ENCODE results near the gene FEV.

Gene FEV

DNA sequence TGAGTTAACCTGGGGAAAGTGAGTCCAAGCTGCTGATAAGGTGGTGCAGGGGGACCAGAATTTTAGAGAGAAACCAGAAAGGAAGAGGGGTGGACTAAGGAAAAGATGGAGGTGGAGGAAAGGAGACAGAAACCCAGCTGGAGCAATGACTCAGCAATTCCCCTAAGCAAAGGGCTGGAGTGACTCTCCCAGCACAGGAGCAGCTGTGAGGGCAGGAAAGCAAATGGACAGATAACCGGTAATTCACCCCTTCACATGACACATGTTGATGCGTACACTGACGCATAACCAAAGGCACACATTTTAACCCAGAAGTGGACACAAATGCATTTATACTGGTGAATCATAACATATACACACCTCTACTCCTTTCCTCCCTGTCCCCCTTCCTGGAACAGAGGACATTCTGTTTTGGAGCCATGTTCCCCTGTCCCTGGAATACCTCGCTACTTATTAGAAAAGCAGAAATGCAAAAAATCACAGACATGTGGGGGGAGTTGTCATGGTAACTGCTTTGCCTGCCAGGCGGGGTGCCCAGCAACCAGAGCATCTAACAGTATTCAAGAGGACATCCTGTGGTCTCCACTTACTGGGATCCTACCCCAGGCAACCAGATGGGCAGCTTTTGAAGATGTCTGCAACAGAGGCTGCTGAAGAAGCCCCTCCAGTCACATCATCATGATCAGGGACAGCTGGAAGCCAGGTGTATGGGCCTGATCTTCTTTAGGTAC lies 20.8 kb downstream of the FEV start:
- no peak overlapping the region for H3K4me3 ChIP-seq (ENCODE audit: low read depth, low read length)
- peak; percentile 70 for DNase-seq (ENCODE audit: low read depth)
- TF ChIP-seq, protein P1, sequence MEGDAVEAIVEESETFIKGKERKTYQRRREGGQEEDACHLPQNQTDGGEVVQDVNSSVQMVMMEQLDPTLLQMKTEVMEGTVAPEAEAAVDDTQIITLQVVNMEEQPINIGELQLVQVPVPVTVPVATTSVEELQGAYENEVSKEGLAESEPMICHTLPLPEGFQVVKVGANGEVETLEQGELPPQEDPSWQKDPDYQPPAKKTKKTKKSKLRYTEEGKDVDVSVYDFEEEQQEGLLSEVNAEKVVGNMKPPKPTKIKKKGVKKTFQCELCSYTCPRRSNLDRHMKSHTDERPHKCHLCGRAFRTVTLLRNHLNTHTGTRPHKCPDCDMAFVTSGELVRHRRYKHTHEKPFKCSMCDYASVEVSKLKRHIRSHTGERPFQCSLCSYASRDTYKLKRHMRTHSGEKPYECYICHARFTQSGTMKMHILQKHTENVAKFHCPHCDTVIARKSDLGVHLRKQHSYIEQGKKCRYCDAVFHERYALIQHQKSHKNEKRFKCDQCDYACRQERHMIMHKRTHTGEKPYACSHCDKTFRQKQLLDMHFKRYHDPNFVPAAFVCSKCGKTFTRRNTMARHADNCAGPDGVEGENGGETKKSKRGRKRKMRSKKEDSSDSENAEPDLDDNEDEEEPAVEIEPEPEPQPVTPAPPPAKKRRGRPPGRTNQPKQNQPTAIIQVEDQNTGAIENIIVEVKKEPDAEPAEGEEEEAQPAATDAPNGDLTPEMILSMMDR (conservative IDR thresholded peaks at IDR 0.05; ENCODE audit: low read depth, low read length), result no peak

DNA sequence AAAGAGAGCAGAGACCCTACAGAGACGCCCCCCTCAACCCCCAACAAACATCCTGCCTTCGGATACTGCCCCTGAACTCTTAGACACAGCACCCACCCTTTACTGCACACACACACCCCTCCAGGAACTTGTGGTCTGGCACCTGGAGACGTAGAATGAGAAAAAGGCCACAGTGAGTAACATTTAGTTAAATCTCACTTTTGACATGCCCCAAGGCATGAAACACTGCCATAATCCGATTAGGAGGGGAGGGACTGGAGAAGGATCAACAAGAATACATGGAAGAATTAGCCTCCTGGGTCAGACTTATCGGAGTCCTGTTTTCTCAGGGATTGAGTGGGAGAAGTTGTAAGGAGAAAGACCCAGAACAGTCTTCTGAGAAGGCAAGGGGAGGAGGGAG lies 21.4 kb downstream of the FEV start:
- no peak for DNase-seq (ENCODE audit: low read depth)

DNA sequence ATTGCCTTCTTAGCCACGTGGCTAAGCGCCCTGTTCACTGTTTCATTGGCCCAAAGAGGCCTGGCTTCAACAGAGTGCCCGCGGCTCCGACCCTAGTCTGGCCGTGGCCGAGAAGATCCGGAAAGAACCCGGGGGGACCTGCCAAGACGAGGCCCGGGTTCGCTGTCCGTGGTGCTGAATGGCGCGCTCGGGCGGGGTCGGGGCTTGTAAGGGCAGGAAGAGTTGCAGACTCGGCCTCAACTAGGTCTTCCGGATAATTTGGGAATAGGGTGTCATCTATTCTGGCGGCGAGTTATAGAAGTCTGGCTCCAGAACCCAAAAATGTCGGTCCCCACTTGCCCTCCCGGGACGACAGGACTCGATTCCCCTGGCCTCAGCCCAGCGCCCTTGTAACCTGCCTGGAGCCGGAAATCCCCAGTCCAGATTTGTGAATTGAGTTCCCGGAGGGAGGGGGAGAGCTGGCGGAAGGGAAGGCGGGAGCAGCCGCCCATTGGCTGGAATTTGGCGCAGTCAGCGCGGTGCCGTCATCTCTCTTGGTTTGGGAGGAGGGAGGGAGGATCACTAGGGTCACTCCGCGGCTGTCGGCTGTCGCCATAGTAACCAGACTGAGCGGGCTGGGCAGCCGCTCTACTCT lies 22.0 kb downstream of the FEV start:
- DNase-seq (ENCODE audit: low read depth), result peak; percentile 61
- H3K4me3 ChIP-seq (ENCODE audit: low read depth, low read length), result peak overlapping the region; percentile 17
- TF ChIP-seq, protein P1 (conservative IDR thresholded peaks at IDR 0.05; ENCODE audit: low read depth, low read length), result no peak

More for the DNA sequence above, 21.4 kb downstream of the FEV start:
- TF ChIP-seq, protein P1 (conservative IDR thresholded peaks at IDR 0.05; ENCODE audit: low read depth, low read length), result no peak
- H3K4me3 ChIP-seq (ENCODE audit: low read depth, low read length), result no peak overlapping the region

DNA sequence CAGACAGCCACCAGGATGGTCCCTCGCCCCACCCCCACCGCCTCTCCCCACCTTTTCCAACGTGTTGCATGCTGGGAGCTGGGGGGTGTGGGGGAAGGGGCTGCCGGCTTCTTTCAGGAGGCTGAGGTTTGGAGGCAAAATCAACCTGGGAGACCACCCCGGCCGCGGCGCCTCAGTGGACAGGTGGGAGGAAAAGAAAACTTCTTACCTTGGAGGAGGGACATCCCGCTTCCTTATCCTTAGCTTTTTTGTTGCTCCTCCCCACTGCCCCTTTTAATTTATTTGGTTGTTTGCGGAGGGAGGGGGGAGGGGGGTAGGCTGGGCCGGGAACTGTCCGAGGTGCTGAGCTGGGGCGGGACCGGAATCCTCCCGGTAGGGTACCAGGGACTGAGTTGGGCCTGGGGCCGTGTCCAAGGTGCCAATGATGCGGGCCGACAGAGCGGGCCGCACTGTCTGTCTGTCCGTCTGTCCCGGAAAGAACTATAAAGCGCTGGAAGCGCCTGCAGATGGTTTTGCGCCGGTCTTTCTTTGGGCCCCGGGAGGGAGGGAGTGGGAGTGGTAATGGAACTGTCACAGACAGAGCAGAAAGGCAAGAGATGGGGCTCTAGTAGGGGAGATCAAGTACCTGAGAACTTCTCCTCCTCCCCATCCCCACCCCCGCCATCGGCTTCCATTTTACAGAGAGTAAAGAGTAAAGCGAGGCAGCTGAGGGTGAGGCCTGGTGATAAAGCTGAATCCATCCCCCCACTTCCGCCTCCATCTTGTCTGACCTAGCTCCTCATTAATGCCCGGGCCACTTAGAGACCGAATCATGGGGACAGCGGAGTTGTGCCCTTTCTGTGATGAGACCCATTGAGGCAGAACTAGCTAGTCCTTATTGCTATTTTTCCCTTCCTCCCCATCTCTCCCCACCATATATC lies 23.1 kb downstream of the FEV start:
- DNase-seq (ENCODE audit: low read depth), result no peak
- no peak overlapping the region for H3K4me3 ChIP-seq (ENCODE audit: low read depth, low read length)
- TF ChIP-seq, protein P1 (conservative IDR thresholded peaks at IDR 0.05; ENCODE audit: low read depth, low read length), result no peak

DNA sequence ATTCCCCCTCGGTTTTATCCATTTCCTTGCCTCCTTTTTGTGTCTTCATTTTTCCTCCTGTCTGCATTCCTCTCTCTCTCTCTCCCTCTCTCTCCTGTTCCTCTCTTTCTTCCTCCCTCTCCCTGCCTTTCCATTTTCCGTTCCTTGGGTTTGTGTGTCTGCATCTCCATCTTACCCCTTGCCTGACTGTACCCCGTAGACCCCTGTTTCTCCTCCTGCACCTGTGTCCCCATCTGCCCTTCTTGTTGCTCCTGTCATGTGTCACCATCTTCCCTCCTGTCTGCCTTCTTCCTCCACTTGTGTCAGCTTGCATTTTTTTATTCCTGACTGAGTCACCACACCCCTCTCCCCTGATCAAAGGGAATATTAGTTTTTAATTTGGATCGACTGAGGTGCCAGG lies 23.8 kb downstream of the FEV start:
- TF ChIP-seq, protein P1 (conservative IDR thresholded peaks at IDR 0.05; ENCODE audit: low read depth, low read length), result no peak
- H3K4me3 ChIP-seq (ENCODE audit: low read depth, low read length), result no peak overlapping the region
- DNase-seq (ENCODE audit: low read depth), result no peak

DNA sequence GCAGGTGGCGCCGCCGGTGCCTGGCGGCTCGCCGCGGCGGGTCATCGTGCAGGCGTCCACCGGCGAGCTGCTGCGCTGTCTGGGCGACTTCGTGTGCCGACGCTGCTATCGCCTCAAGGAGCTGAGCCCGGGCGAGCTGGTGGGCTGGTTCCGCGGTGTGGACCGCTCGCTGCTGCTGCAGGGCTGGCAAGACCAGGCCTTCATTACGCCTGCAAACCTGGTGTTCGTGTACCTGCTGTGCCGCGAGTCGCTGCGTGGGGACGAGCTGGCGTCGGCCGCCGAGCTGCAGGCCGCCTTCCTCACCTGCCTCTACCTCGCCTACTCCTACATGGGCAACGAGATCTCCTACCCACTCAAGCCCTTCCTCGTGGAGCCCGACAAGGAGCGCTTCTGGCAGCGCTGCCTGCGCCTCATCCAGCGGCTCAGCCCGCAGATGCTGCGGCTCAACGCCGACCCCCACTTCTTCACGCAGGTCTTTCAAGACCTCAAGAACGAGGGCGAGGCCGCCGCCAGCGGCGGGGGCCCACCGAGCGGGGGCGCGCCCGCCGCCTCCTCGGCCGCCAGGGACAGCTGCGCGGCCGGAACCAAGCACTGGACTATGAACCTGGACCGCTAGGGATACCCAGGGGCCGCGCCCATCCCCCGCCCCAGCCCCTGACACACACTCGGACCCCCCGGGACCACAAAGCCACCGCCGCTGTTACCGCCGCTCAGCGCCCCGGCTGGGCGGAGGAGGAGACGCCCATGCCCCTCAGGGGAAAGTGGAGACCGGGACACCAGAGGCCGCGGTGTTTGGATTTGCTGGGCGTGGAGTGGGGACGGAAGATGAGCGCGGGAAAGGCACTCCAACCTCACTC lies 24.4 kb downstream of the FEV start:
- H3K4me3 ChIP-seq (ENCODE audit: low read depth, low read length), result no peak overlapping the region
- no peak for DNase-seq (ENCODE audit: low read depth)
- TF ChIP-seq, protein P1 (conservative IDR thresholded peaks at IDR 0.05; ENCODE audit: low read depth, low read length), result no peak
